KG1 (cell line): Measurements from ENCODE around the gene MED26.

Experiments
- DNase-seq: peaks from one replicate; lab custom pipeline; 2025; lab: John Stamatoyannopoulos, UW

MED26 gene

DNA sequence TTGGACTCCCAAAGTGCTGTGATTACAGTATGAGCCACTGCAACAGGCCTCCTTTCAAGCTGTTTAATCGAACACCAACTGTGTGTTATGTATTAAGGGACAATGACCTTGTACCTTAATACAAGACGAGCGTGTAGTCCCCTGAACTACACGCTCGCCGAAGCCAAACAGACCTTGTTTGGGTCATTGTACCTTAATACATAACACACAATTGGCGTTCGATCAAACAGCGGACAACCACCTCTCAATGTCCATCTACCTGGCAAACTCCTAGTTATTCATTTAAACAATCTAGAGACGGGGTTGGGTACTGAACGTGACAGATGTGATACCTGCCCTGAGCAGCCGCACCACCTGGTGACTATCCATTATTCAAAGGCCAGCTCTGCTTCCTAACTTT lies 87.1 kb downstream of the MED26 start:
- DNase-seq, result no peak

DNA sequence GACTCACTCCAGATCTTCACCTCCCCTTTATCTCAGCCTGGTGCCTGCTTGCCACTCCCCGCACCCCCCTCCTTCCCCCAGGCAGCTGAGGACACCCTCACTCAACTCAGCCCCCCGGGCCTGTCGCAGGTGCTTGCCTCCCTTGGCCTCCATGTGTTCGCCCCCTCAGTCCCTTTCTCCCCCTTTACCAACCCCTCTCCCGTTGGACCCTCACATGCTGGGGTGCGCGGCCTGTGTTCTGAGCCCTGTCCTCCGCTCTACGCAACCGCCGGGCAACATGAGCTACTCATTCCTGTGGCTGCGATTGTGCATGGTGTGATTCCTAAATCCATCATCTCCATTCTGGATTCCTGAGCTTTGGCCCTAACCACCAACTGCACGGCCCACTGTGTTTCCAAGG lies 90.9 kb downstream of the MED26 start:
- DNase-seq, result no peak

DNA sequence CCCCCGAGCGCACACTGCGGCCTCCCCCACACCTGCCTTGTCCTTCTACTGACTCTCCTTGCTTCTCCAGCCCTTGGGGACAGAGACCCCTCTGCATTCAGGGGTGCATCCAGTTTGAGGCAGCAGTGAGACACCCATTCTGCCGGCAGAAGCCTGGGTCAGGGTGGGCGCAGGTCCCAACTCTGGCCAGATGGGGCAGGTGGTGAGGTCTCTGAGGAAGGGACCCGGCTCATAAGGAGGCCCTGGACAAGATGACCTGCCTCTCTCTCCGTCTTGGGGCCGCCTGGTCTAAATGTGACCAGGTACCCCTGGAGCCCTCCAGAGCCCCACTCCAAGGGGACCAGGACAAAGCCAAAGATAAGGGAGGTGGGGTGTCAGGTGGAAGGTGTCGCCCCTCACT lies 91.9 kb downstream of the MED26 start:
- DNase-seq, result no peak

DNA sequence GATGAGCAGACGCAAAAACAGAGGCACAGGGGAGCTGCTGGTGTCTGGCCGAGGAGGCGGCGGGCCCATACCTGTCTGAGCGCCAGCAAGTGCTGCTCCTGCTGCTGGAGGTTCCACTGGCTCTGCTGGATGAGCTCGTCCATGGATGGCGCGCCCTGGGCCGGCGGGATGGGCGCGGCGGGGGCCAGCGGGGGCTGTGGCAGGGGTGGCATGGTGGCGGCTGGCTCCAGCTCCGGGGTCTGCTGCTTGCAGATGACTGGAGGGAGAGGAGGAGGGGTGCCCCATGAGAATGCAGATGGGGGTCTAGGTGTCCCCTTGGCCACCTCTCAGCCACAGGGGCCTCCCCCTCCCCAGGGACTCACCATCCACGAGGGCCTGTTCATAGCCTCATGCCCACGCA lies 92.6 kb downstream of the MED26 start:
- DNase-seq, result no peak

DNA sequence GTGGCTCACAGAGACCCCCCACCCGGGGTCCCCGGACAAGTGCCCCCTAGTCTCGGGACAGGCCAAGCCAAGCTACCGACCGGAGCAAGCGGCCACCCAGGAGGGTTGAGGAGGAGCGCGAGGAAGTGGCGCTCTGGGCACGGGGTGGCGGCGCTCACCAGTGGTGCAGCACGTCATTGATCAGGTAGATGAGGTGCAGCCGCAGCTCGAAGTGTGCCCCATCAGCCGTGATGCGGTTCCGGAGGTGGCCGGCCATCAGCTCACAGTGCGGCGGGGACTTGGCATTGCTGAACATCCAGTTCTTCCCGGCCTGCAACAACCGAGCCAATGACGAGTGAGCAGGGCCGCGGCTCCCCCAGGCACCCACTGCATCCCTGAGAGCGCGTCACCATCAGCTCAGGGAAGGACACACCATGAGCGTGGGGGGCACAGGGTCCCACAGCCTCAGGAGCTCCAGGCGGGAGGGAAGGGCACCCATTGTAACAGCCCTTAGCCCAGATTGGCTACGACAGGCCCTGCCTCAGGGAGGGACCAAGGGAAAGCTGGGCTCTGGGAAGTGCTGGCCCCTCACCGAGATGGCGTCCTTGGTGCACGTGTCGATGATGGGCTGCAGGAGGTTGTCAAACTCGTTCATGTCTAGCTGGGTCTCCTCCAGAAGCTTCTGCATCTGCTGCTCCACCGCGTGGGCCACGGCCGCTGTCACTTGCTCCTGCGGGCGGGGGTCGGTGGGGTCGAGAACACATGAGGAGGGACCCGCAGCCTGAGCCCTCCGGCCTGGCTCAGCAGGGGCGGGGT lies 95.4 kb downstream of the MED26 start:
- no peak for DNase-seq

DNA sequence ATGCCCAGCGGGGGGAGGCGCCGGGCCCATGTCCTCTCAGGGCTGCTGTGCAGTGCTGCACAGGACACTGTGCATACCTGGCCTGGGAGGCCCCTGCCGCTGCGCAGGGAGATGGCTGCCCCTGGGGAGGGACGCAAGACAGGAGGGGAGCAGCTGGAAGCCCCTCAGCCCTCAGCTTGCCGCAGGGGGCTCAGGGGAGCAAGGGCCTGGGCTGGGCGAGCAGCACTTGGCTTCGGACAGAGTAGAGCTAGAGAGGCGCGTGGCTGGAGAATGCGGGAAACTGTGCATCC lies 96.7 kb downstream of the MED26 start:
- DNase-seq, result no peak

DNA sequence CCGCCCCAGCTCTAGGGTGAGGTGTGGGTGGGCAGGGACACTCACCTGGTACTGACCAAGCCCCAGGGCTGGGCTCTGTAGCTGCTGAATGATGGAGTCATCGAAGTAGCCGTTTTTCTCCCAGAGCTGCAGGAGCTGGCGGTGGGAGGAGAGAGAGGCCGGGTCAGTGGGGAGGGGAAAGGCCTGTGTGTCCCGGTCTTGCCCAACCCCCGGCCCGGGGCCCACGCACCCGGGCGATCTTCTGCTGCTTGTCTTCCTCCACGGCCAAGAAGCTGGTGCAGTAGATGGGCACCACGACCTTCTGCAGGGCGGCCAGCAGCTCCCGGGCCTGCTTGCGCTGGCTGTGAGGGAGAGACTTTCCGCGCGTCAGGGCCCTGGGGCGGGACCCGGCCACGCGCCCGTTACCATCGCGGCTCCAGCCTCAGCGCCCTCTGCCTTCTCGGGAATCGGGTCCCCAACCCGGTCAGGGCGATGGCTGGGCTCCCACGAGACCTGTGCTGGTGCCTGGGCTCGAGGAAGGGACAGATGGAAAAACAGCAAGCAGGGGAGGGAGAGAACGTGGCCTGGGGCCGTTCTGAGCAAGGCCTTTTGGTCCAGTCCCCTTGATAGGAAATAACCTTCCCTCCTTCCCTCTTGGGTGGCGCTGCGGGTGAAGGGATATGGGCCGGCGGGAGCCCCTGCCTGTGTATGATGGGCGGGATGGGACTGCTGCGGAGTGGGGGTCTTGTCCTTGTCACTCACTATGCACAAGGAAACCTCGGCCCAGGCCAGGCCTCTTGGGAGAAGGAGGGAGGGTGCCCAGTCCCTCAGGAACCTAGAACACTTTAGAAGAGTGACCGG lies 97.2 kb downstream of the MED26 start:
- no peak for DNase-seq

DNA sequence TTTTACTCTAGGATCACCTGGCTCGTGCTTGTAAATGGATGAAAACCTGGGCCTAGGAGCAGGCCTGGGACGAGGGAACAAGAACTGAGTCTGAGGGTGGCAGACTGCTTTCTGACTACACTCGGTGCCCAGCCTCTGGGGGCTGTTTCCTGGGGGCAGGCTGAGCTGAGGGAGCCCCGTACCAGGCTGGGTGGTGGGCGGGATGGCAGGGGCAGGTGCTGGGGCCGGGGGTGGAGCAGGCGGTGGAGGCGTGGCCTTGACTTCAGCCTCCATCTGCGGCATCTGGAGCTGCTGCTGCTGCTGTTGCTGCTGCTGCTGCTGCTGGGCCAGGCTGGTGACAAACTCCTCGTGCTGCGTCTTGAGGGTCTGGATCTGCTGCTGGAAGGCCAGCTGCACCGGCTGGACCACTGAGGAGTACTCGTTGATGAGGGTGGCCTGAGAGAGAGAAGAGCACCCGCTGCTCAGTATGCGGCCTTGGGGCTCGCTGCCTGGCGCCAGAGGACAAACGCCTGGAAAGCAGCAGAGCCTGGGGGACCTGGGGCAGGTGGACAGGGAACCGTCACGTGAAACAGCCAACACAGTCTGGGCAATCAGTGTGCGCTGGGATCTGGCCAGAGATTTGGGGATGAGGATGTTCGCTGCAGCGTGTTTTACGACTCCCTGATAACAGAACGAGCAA lies 98.4 kb downstream of the MED26 start:
- DNase-seq, result no peak

DNA sequence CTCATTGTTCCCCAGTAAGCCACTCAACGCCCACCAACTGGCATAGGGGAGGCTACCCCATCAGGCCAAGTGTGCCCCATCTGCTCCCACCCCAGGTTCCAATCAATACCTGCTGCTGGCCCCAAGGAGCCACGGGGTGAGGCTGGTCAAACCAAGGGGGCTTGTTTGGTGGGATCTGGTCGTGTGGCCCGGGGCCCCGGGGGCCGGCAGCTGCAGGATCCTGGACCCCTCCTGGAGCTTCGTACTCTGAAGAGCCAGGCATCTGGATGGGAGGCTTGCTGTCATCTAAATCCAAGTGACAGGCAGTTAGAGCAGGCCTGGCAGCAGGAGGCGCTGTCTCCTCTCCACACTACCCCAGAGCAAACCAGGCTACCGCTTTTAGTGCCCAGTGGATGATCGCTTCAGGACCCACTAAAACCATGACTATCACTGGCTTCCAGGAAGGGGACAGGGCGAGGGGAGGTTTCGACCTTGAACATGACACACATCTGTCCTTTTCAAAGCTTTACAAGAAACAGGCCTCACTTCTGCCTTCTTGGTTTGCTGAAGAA lies 100.0 kb downstream of the MED26 start:
- no peak for DNase-seq

DNA sequence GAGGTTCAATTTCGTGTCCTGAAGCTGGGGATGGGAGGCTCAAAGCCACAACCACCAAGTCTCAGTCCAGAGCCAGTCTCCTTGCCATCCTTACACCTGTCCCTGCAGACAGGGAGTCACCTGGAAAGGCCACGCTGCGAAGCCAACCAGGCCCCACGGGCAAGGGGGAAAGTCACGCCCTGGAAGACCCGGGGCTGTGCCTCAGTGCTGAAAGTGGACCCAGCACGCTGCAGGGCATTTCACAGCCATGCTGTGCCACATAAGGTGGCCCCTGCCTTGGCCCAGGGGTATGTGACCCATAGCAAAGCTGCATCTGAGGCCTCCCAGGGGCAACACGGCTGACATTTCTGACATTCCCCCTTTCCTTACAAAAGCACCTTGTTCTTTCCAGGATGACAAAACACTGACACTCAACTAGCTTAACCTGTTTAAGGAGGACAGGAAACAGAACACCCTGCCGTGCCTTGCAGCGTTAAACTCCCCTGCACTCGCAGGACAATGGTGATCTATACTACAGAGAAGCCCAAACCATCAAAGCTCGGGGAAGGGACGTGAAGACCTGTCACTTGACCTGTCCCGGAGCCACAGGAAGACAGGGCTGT lies 100.6 kb downstream of the MED26 start:
- DNase-seq, result no peak

DNA sequence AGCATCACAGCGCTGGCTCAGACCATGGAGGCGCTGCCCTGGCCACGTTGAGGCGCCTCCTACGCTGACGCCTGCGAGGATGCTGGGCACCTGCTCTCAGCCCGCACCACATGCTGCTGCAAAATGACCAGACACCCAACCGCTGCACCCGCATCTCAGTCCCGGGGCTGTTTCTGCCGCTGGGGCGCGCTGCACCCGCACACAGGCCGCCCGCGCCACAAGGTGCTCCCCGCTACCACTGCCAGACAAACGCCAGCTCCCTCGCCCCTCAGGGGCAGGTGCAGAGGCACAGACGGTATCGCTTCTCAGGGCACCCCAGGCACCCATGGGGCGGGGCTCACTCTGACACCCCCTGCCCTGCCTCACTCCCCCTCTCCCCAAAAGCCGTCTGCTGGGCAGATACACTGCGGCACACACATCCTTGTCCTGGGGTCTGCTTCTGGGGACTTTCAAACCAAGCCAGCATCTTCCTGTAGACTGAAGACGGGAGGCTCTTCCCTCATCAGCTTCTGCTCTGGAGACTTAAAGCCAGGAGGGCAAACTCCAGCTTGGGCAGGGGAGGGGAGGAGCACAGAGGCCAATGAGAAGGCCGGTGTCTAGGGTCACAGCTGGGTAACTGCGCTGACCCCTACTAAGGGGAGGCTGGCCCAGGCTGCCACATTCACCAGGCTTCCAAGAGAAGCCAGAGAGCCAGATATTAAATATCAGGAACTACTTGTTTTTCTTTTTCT lies 102.1 kb downstream of the MED26 start:
- no peak for DNase-seq

DNA sequence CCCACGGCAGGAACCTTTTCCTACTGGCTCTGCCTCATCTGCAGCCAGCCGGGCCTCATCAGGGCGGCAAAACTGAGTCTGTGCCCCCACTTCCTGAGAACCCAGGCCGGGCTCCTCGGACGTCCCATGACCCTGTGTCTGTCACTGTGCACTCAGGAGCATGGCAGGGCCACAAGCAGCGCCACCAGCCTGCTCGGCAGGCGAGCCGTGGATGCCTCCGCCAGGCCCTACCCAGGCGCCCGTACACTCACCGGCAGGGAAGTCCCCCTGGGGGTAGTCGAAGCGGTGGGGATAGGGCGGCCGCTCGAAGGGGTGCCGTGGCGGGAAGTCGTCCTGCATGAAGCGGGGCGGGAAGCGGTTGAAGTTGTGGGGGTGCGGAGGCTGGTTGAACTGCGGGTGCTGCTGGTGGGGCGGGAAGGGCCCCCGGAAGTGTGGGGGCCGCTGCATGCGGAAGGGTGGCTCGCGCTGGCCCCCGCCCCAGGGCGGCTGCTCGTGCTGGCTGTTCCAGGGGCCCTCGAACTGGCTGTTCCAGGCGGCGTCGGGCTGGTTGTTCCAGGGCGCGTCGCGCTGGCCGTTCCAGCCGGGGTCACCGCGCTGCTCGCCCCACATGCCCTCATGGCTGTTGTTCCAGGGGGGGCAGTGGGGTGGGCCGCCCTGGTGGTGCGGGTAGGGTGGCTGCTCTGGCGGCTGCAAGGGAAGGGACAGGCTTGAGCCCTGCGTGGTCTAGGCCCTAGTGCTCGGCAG lies 102.8 kb downstream of the MED26 start:
- no peak for DNase-seq
